H1 (cell line): ENCODE data around the gene COLEC12. TPM values are rescaled to one million over a fixed set of nuclear protein-coding genes. Genes with fewer than 3 reads are reported as not detected.

Source experiments
- CTCF ChIA-PET: fragments of 300-600 bp; sonication (Branson Sonifier 250); formaldehyde crosslinking; loops from one replicate; lab custom pipeline; 2021; ENCODE audit not compliant: partially characterized antibody; lab: Charles Lee
- POLR2A ChIA-PET: fragments of 300-600 bp; sonication (Branson Sonifier 250); formaldehyde crosslinking; loops from one replicate; lab custom pipeline; 2021; ENCODE audit warnings: inconsistent platforms; ENCODE audit not compliant: partially characterized antibody; lab: Charles Lee
- DNase-seq, 2 experiments: peaks; one replicate each; pipeline versions ENCODE4 v3.0.0 to v3.0.0-alpha.2; 2010 to 2022; ENCODE audit warnings: low spot score in 2 of 2, low read depth in 1 of 2, mixed read lengths in 1 of 2
- FAIRE-seq: peaks from 2 replicates; lab custom pipeline; 2011; peaks lifted over from hg19 to GRCh38; lab: Jason Lieb, UNC
- H2AFZ ChIP-seq: 2 replicates; pipeline ENCODE4 v1.8.1; 2012; ENCODE audit warnings: low read length, inconsistent platforms
- H2AK5ac ChIP-seq: 2 replicates; pipeline ENCODE4 v1.6.1; 2013; ENCODE audit warnings: low read depth, low read length
- H2BK120ac ChIP-seq: replicated peaks from 2 replicates; pipeline ENCODE3; 2013; ENCODE audit warnings: low read depth, low read length, inconsistent platforms
- H2BK12ac ChIP-seq: 2 replicates; pipeline ENCODE4 v1.6.1; 2013; ENCODE audit warnings: low read depth, low read length
- H2BK15ac ChIP-seq: 2 replicates; pipeline ENCODE4 v1.6.1; 2013; ENCODE audit warnings: low read length
- H2BK20ac ChIP-seq: 2 replicates; pipeline ENCODE4 v1.6.1; 2013; ENCODE audit warnings: low read length
- H2BK5ac ChIP-seq: 2 replicates; pipeline ENCODE4 v1.6.1; 2013; ENCODE audit warnings: low read depth, low read length
- H3K14ac ChIP-seq: 2 replicates; pipeline ENCODE4 v1.6.1; 2013; ENCODE audit warnings: inconsistent platforms; ENCODE audit not compliant: insufficient read length
- H3K18ac ChIP-seq: 2 replicates; pipeline ENCODE4 v1.6.1; 2013; ENCODE audit warnings: low read length; ENCODE audit errors: extremely low read depth
- H3K23ac ChIP-seq: 2 replicates; pipeline ENCODE4 v1.6.1; 2013; ENCODE audit warnings: inconsistent platforms; ENCODE audit not compliant: insufficient read length
- H3K23me2 ChIP-seq: 2 replicates; pipeline ENCODE4 v1.6.1; 2013; ENCODE audit warnings: low read depth, low read length
- H3K27ac ChIP-seq: 2 replicates; pipeline ENCODE4 v1.6.1; 2011; ENCODE audit warnings: low read depth, low read length, inconsistent platforms
- H3K27me3 ChIP-seq, 4 experiments: replicated peaks in 1 of 4; 1 replicate in 1 of 4; 2 replicates in 3 of 4; pipeline versions ENCODE4 v1.6.1 to v1.8.1; 2011 to 2013; ENCODE audit warnings: low read length in 3 of 4, mild to moderate bottlenecking in 3 of 4, inconsistent platforms in 2 of 4, mixed read lengths in 2 of 4, moderate library complexity in 1 of 4; ENCODE audit not compliant: control insufficient read depth in 3 of 4, insufficient read depth in 3 of 4; ENCODE audit errors: extremely low read depth in 1 of 4
- H3K36me3 ChIP-seq, 4 experiments: 2 replicates each; pipeline versions ENCODE4 v1.6.1 to v1.8.1; 2011 to 2013; ENCODE audit warnings: mild to moderate bottlenecking in 4 of 4, low read length in 3 of 4, moderate library complexity in 2 of 4, control low read depth in 1 of 4, inconsistent platforms in 1 of 4; ENCODE audit not compliant: insufficient read depth in 4 of 4, control insufficient read depth in 2 of 4
- H3K4ac ChIP-seq: replicated peaks from 2 replicates; pipeline ENCODE3; 2013; ENCODE audit warnings: low read length, low read depth, mixed read lengths, inconsistent platforms; ENCODE audit not compliant: insufficient read length
- H3K4me1 ChIP-seq, 4 experiments: replicated peaks in 1 of 4; 1 replicate in 1 of 4; 2 replicates in 3 of 4; pipeline versions ENCODE4 v1.6.1 to v1.8.1; 2011 to 2013; ENCODE audit warnings: low read length in 3 of 4, inconsistent platforms in 2 of 4, mixed read lengths in 1 of 4; ENCODE audit not compliant: insufficient read depth in 4 of 4, control insufficient read depth in 3 of 4
- H3K4me2 ChIP-seq, 2 experiments: 2 replicates each; pipeline versions ENCODE4 v1.6.1 to v1.8.1; 2011 to 2013; ENCODE audit warnings: low read depth in 2 of 2, low read length in 2 of 2, control low read depth in 1 of 2, inconsistent platforms in 1 of 2, mild to moderate bottlenecking in 1 of 2; ENCODE audit not compliant: insufficient read depth in 1 of 2
- H3K4me3 ChIP-seq, 4 experiments: fragments of 200-600, 300-600 bp in 1 of 4; sonication (generic), shearing (Covaris generic), sonication (Bioruptor Twin) in 1 of 4; 2 replicates each; pipeline versions ENCODE4 v1.5.1 to v1.8.1; 2011 to 2016; ENCODE audit warnings: low read length in 4 of 4, low read depth in 3 of 4, control low read depth in 2 of 4, inconsistent platforms in 2 of 4, mild to moderate bottlenecking in 2 of 4, mixed read lengths in 1 of 4, moderate library complexity in 1 of 4; ENCODE audit not compliant: insufficient read depth in 2 of 4; ENCODE audit errors: extremely low read depth in 1 of 4
- H3K56ac ChIP-seq: replicated peaks from 2 replicates; pipeline ENCODE3; 2013; ENCODE audit warnings: low read depth, mild to moderate bottlenecking, mixed read lengths, low read length, inconsistent platforms; ENCODE audit not compliant: insufficient read length
- H3K79me1 ChIP-seq: 2 replicates; pipeline ENCODE4 v1.6.1; 2013; ENCODE audit warnings: low read depth, low read length, control low read depth
- H3K79me2 ChIP-seq, 2 experiments: 2 replicates each; pipeline versions ENCODE4 v1.6.1 to v1.8.1; 2012 to 2013; ENCODE audit warnings: low read length in 2 of 2, mild to moderate bottlenecking in 2 of 2, inconsistent platforms in 1 of 2; ENCODE audit not compliant: insufficient read depth in 2 of 2, control insufficient read depth in 1 of 2
- H3K9ac ChIP-seq, 4 experiments: replicated peaks in 1 of 4; 1 replicate in 1 of 4; 2 replicates in 3 of 4; pipeline versions ENCODE4 v1.6.1 to v1.8.1; 2011 to 2013; ENCODE audit warnings: low read depth in 3 of 4, low read length in 3 of 4, control low read depth in 2 of 4, mild to moderate bottlenecking in 2 of 4, moderate library complexity in 2 of 4, inconsistent platforms in 1 of 4; ENCODE audit errors: extremely low read depth in 1 of 4
- H3K9me3 ChIP-seq, 2 experiments: 2 replicates each; pipeline versions ENCODE4 v1.6.1 to v1.8.1; 2012 to 2013; ENCODE audit warnings: mild to moderate bottlenecking in 2 of 2, moderate library complexity in 2 of 2, control low read depth in 1 of 2, inconsistent platforms in 1 of 2, low read depth in 1 of 2, low read length in 1 of 2, mixed read lengths in 1 of 2; ENCODE audit not compliant: insufficient read depth in 2 of 2
- H4K20me1 ChIP-seq, 2 experiments: replicated peaks in 1 of 2; 2 replicates each; pipeline versions ENCODE3 to v1.8.1; 2011 to 2013; ENCODE audit warnings: inconsistent platforms in 2 of 2, low read length in 2 of 2, mild to moderate bottlenecking in 1 of 2; ENCODE audit not compliant: insufficient read depth in 2 of 2, control insufficient read depth in 1 of 2
- H4K5ac ChIP-seq: 2 replicates; pipeline ENCODE4 v1.6.1; 2013; ENCODE audit warnings: low read length, low read depth, mixed read lengths, inconsistent platforms; ENCODE audit not compliant: insufficient read length
- H4K8ac ChIP-seq: 2 replicates; pipeline ENCODE4 v1.8.0; 2013; ENCODE audit warnings: mild to moderate bottlenecking, moderate library complexity, low read length, inconsistent platforms; ENCODE audit not compliant: insufficient read depth; ENCODE audit errors: extremely low read depth
- H4K91ac ChIP-seq: replicated peaks from 2 replicates; pipeline ENCODE3; 2013; ENCODE audit warnings: low read length, mixed read lengths, inconsistent platforms; ENCODE audit not compliant: insufficient read length
- EZH2 ChIP-seq: fragments of 200-600 bp; sonication (generic); IDR thresholded peaks from 2 replicates; pipeline ENCODE4 v1.7.1; 2012; ENCODE audit warnings: low read depth, mild to moderate bottlenecking, moderate library complexity, low read length, inconsistent platforms; ENCODE audit not compliant: severe bottlenecking
- WGBS, 2 experiments: shearing (Covaris generic) in 1 of 2; methylation state at CpG; one replicate each; pipeline versions ENCODE4 v1.1.6 to v1.1.7; 2013 to 2015; ENCODE audit warnings: low lambda C conversion rate in 2 of 2, mixed read lengths in 2 of 2, inconsistent platforms in 1 of 2, low coverage in 1 of 2, missing lambda C conversion rate in 1 of 2; ENCODE audit not compliant: insufficient replicate concordance in 2 of 2, insufficient coverage in 1 of 2, insufficient read length in 1 of 2; ENCODE audit errors: extremely low coverage in 1 of 2, missing lambda C conversion rate in 1 of 2; 5-methylcytosine and 5-hydroxymethylcytosine counted together
- polyA plus RNA-seq, 7 experiments: library from polyadenylated mRNA; depleted of rRNA in 3 of 7; stranded (reverse) in 5 of 7; unstranded in 2 of 7; fragments of >200 nt in 5 of 7; fragments of 200-250 nt in 2 of 7; gene quantifications; 1 replicate in 5 of 7; 2 replicates in 1 of 7; 4 replicates in 1 of 7; pipeline versions ENCODE4 v1.2.1 to v1.2.3, GENCODE V29; 2011 to 2013; ENCODE audit warnings: missing spikeins in 2 of 7, mixed read lengths in 2 of 7
- total RNA-seq: library from RNA; stranded (reverse); fragmentation: NEBNext Ultra II Directional; extraction: Animal tissue kit (Norgen Biotek cat#: 25700); gene quantifications from 2 replicates; pipeline ENCODE4 v1.2.1, GENCODE V29; 2021

The COLEC12 gene
- total and polyA plus RNA-seq, 2 of the 8 experiments (the other 6 are each of a cell fraction or from before 2014, with no cell fraction given) = 0.44 to 2.3 TPM

DNA sequence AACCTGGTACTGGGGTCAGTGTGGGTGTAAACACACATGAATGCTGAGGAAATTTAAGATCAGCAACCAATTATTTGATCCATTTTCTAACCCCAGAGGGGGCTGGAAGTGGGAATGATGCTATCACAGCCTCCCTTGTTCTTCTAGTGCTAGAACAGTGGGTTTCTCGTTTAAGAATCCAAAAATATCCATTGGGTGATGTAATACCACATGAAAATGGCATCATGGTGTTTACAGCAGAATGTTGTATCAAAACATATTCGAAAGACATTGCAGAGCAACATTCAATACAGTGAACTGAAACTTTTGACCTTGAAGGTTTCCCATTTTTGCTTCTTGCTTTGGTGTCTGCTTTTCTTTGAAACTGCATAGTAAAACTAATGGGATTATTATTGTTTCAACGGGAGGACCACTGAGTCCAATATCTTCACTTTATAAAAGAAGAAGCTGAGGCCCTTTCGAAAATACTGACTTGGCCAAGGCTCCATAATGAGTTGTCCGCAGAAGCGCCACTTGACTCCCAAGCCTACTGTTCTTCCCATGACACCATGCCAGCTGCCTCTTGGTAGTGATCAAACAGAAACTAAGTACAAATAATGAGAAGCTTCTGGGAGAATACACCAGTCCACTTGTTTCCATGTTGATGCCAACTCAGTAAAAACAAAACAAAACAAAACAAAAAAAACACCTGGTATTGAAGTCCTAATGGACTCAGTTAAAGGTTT lies 106.1 kb downstream of the COLEC12 start:
- no peak overlapping the region for H3K56ac ChIP-seq
- H3K18ac ChIP-seq = no peak overlapping the region
- H3K79me2 ChIP-seq = no peaks in the 10 kb centered on the region
- H2BK15ac ChIP-seq = no peak overlapping the region
- TF ChIP-seq EZH2 = no peak
- TF ChIP-seq, all 59 proteins: peak for 0
- 83% methylated on average over 6 of the region's 6 CpGs; no CpG with 5 or more reads in 1 of the 2 experiments for WGBS, 2 experiments
- H4K20me1 ChIP-seq = no peaks in the 10 kb centered on the region
- CTCF ChIA-PET = interaction anchor here (0.6 to 1.0 kb wide), 3 partner anchors 10 to 231 kb away, joined by 3 to 5 read pairs (median 4); no protein-coding TSS in a partner anchor
- POLR2A ChIA-PET = no interaction called here
- no peak overlapping the region for H3K27ac ChIP-seq
- H3K9ac ChIP-seq = no peak overlapping the region
- no peak overlapping the region for H2AK5ac ChIP-seq
- H4K5ac ChIP-seq = no peak overlapping the region
- H2AFZ ChIP-seq = no peak overlapping the region
- H3K9me3 ChIP-seq = no peaks in the 10 kb centered on the region
- H3K4me3 ChIP-seq = no peak overlapping the region
- no peak overlapping the region for H3K4me2 ChIP-seq
- H3K23ac ChIP-seq = no peak overlapping the region
- H3K4me1 ChIP-seq = peaks cover 0 to 3% (median under 1%) of the 10 kb centered on the region in 4 experiments; a peak in 1 of 7 replicates
- H2BK20ac ChIP-seq = no peak overlapping the region
- no peak overlapping the region for H2BK12ac ChIP-seq
- no peak overlapping the region for H2BK5ac ChIP-seq
- FAIRE-seq (no peak), DNase-seq (no peak)
- H3K4ac ChIP-seq = no peak overlapping the region
- H3K14ac ChIP-seq = no peak overlapping the region
- H3K27me3 ChIP-seq = no peaks in the 10 kb centered on the region
- no peak overlapping the region for H4K91ac ChIP-seq
- H3K79me1 ChIP-seq = no peaks in the 10 kb centered on the region
- H3K36me3 ChIP-seq = no peaks in the 10 kb centered on the region
- no peak overlapping the region for H2BK120ac ChIP-seq
- H3K23me2 ChIP-seq = no peaks in the 10 kb centered on the region
- no peak overlapping the region for H4K8ac ChIP-seq
